Caco-2 (cell line): ENCODE results near the gene UCP2. TPM values are rescaled to one million over a fixed set of nuclear protein-coding genes. Genes with fewer than 3 reads are reported as not detected.

Experiments
- BruUV-seq: library from RNA; stranded (reverse); fragments of 400-500 nt; replicated peaks from 2 replicates; lab custom pipeline; 2021; lab: Mats Ljungman, UMichigan
- CTCF ChIA-PET: fragments of 300-600 bp; sonication (Branson Sonifier 250); formaldehyde crosslinking; loops from one replicate; lab custom pipeline; 2022; ENCODE audit warnings: antibody characterized with exemption; lab: Charles Lee
- POLR2A ChIA-PET: fragments of 300-600 bp; sonication (Branson Sonifier 250); formaldehyde crosslinking; loops from one replicate; lab custom pipeline; 2022; ENCODE audit warnings: antibody characterized with exemption; lab: Charles Lee
- DNase-seq, 2 experiments: peaks; one replicate each; pipeline versions ENCODE4 v3.0.0 to v3.0.0-alpha.2; 2020 to 2022
- H3K27me3 ChIP-seq: replicated peaks from 2 replicates; pipeline ENCODE4 v1.6.0; 2011; ENCODE audit warnings: low read length; ENCODE audit not compliant: control insufficient read depth, insufficient read depth
- H3K36me3 ChIP-seq: 2 replicates; pipeline ENCODE4 v1.5.1; 2011; ENCODE audit warnings: low read length; ENCODE audit not compliant: control insufficient read depth, insufficient read depth
- H3K4me1 ChIP-seq: fragments of 250-450 bp; sonication (Bioruptor Pico); 2 replicates; pipeline ENCODE4 v1.5.1; 2020; ENCODE audit warnings: mild to moderate bottlenecking
- H3K4me3 ChIP-seq: 2 replicates; pipeline ENCODE4 v1.5.1; 2011; ENCODE audit warnings: low read depth, mild to moderate bottlenecking, control low read depth, low read length
- H3K9me3 ChIP-seq: fragments of 250-450 bp; sonication (Bioruptor Pico); 2 replicates; pipeline ENCODE4 v1.5.1; 2020; ENCODE audit warnings: mild to moderate bottlenecking, moderate library complexity
- H3K27ac Mint-ChIP-seq: one replicate; pipeline ENCODE4 v1.8.0; 2022; ENCODE audit warnings: mixed read lengths; ENCODE audit not compliant: unreplicated experiment
- H3K27me3 Mint-ChIP-seq: one replicate; pipeline ENCODE4 v1.8.0; 2022; ENCODE audit warnings: mixed read lengths; ENCODE audit not compliant: insufficient read depth, unreplicated experiment
- H3K36me3 Mint-ChIP-seq: one replicate; pipeline ENCODE4 v1.8.0; 2022; ENCODE audit warnings: mild to moderate bottlenecking, mixed read lengths; ENCODE audit not compliant: insufficient read depth, unreplicated experiment
- H3K4me1 Mint-ChIP-seq: one replicate; pipeline ENCODE4 v1.8.0; 2022; ENCODE audit warnings: low read depth, mixed read lengths; ENCODE audit not compliant: unreplicated experiment
- H3K4me3 Mint-ChIP-seq: one replicate; pipeline ENCODE4 v1.8.0; 2022; ENCODE audit warnings: mild to moderate bottlenecking, moderate library complexity, mixed read lengths; ENCODE audit not compliant: unreplicated experiment
- H3K9me3 Mint-ChIP-seq: one replicate; pipeline ENCODE4 v1.8.0; 2022; ENCODE audit warnings: mixed read lengths; ENCODE audit not compliant: unreplicated experiment
- CTCF ChIP-seq, 2 experiments: fragments of 200-600 bp in 1 of 2; IDR thresholded peaks; 1 replicate in 1 of 2; 2 replicates in 1 of 2; pipeline versions ENCODE4 v1.5.1 to v1.8.0; 2011 to 2022; ENCODE audit warnings: antibody characterized with exemption in 1 of 2, control low read depth in 1 of 2, inconsistent platforms in 1 of 2, low read depth in 1 of 2, low read length in 1 of 2, mild to moderate bottlenecking in 1 of 2, moderate library complexity in 1 of 2; ENCODE audit not compliant: insufficient read depth in 1 of 2, severe bottlenecking in 1 of 2, unreplicated experiment in 1 of 2
- intact Hi-C: fragments of 100-400 bp; cut with micrococcal nuclease; formaldehyde crosslinking; loops from one replicate; pipeline ENCODE4 v1.10.0; 2022; ENCODE audit not compliant: unreplicated experiment
- total RNA-seq: library from RNA; stranded (reverse); gene quantifications from 2 replicates; pipeline ENCODE4 v1.2.3, GENCODE V29; 2022

Gene UCP2
- total RNA-seq, 1 experiment from 2014 or later, result 144 TPM

GRCh38 chr11:74006743-74007304, 24.2 kb upstream of the UCP2 start:
- Histone ChIP-seq H3K4me3 (no peak overlapping the region), H3K9me3 (no peaks in the 10 kb centered on the region), H3K4me1 (peaks cover 6% of the 10 kb centered on the region; the same call in 1 of the 2 replicates), H3K36me3 (no peaks in the 10 kb centered on the region), H3K27me3 (no peaks in the 10 kb centered on the region)
- DNase-seq, result no peak
- no peak for TF ChIP-seq CTCF (IDR thresholded peaks at IDR 0.05; ENCODE audit: insufficient read depth in 1 of 2, low read depth in 1 of 2, low read length in 1 of 2, severe bottlenecking in 1 of 2, unreplicated experiment in 1 of 2)
- no TSS peak for BruUV-seq
- H3K9me3 Mint-ChIP-seq, result no peaks in the 10 kb centered on the region
- CTCF ChIA-PET, result no interaction called here
- H3K27ac Mint-ChIP-seq, result no peak overlapping the region
- H3K4me3 Mint-ChIP-seq, result no peak overlapping the region
- POLR2A ChIA-PET, result no interaction called here
- H3K27me3 Mint-ChIP-seq, result no peaks in the 10 kb centered on the region
- no peaks in the 10 kb centered on the region for H3K36me3 Mint-ChIP-seq
- H3K4me1 Mint-ChIP-seq, result no peaks in the 10 kb centered on the region
- intact Hi-C loops, result no loop called here

GRCh38 chr11:74005721-74006517, 23.3 kb upstream of the UCP2 start:
- peak in 1 of 2 experiments; percentile 33 for DNase-seq
- Histone ChIP-seq H3K27me3 (no peaks in the 10 kb centered on the region), H3K4me1 (peaks cover 6% of the 10 kb centered on the region; the same call in 1 of the 2 replicates), H3K4me3 (no peak overlapping the region), H3K36me3 (no peaks in the 10 kb centered on the region), H3K9me3 (no peaks in the 10 kb centered on the region)
- H3K4me1 Mint-ChIP-seq, result no peaks in the 10 kb centered on the region
- no peaks in the 10 kb centered on the region for H3K27me3 Mint-ChIP-seq
- no peaks in the 10 kb centered on the region for H3K36me3 Mint-ChIP-seq
- no peak overlapping the region for H3K4me3 Mint-ChIP-seq
- intact Hi-C loops, result no loop called here
- POLR2A ChIA-PET, result no interaction called here
- no peaks in the 10 kb centered on the region for H3K9me3 Mint-ChIP-seq
- no TSS peak for BruUV-seq
- H3K27ac Mint-ChIP-seq, result no peak overlapping the region
- CTCF ChIA-PET, result no interaction called here
- no peak for TF ChIP-seq CTCF (IDR thresholded peaks at IDR 0.05; ENCODE audit: insufficient read depth in 1 of 2, low read depth in 1 of 2, low read length in 1 of 2, severe bottlenecking in 1 of 2, unreplicated experiment in 1 of 2)

- Histone ChIP-seq H3K4me3 (no peak overlapping the region), H3K9me3 (no peaks in the 10 kb centered on the region), H3K27me3 (no peaks in the 10 kb centered on the region), H3K4me1 (peaks cover 6% of the 10 kb centered on the region; the same call in 1 of the 2 replicates), H3K36me3 (no peaks in the 10 kb centered on the region)
- no peaks in the 10 kb centered on the region for H3K36me3 Mint-ChIP-seq
- no peaks in the 10 kb centered on the region for H3K4me1 Mint-ChIP-seq
- no peak overlapping the region for H3K27ac Mint-ChIP-seq
- no peak overlapping the region for H3K4me3 Mint-ChIP-seq
- CTCF ChIA-PET, result interaction anchor here (1.4 kb wide), 1 partner anchor 14 kb away, joined by 5 read pairs; no protein-coding TSS in a partner anchor
- POLR2A ChIA-PET, result no interaction called here
- BruUV-seq, result no TSS peak
- intact Hi-C loops, result no loop called here
- no peaks in the 10 kb centered on the region for H3K27me3 Mint-ChIP-seq
- TF ChIP-seq CTCF (IDR thresholded peaks at IDR 0.05; ENCODE audit: insufficient read depth in 1 of 2, low read depth in 1 of 2, low read length in 1 of 2, severe bottlenecking in 1 of 2, unreplicated experiment in 1 of 2), result no peak
- peak in 1 of 2 experiments; percentile 51 for DNase-seq
- H3K9me3 Mint-ChIP-seq, result no peaks in the 10 kb centered on the region
These were observed 22.3 kb upstream of the UCP2 start for GRCh38 chr11:74004759-74005615.
